Prostate gland (tissue), 2 donors: ENCODE measurements around the gene CHCHD10. TPM values are rescaled to one million over a fixed set of nuclear protein-coding genes. Genes with fewer than 3 reads are reported as not detected.

Experiments used
- DNase-seq: peaks from one replicate; pipeline ENCODE4 v3.0.0-alpha.2; 2019; ENCODE audit warnings: low spot score
- H3K27ac ChIP-seq, 2 donors: fragments of 200-600 bp; sonication (generic); 2 replicates each; pipeline ENCODE4 v1.5.1; 2017 to 2019
- H3K27me3 ChIP-seq: fragments of 200-600 bp; sonication (generic); replicated peaks from 2 replicates; pipeline ENCODE4 v1.5.1; 2019; ENCODE audit not compliant: insufficient read depth
- H3K36me3 ChIP-seq, 2 donors: fragments of 200-600 bp; sonication (generic); 1 replicate in 1 of 2; 2 replicates in 1 of 2; pipeline versions ENCODE4 v1.5.1 to v1.8.1; 2017 to 2019
- H3K4me1 ChIP-seq: fragments of 200-600 bp; sonication (generic); replicated peaks from 2 replicates; pipeline ENCODE4 v1.5.1; 2019
- H3K4me3 ChIP-seq, 2 donors: fragments of 200-600 bp; sonication (generic); 2 replicates each; pipeline ENCODE4 v1.5.1; 2017 to 2019
- H3K9me3 ChIP-seq: fragments of 200-600 bp; sonication (generic); 2 replicates; pipeline ENCODE4 v1.5.1; 2017
- CTCF ChIP-seq, 4 experiments: fragments of 200-600 bp in 2 of 4; fragments of 450-650 bp in 2 of 4; sonication (generic) in 2 of 4; IDR thresholded peaks; 1 replicate in 3 of 4; 2 replicates in 1 of 4; pipeline ENCODE4 v1.5.1; 2016 to 2019; ENCODE audit warnings: antibody characterized with exemption in 4 of 4, mild to moderate bottlenecking in 2 of 4, moderate library complexity in 2 of 4
- POLR2A ChIP-seq: fragments of 450-650 bp; IDR thresholded peaks from one replicate; pipeline ENCODE4 v1.6.1; 2016; ENCODE audit warnings: antibody characterized with exemption, mild to moderate bottlenecking
- POLR2AphosphoS5 ChIP-seq: sonication (generic); formaldehyde crosslinking; IDR thresholded peaks from one replicate; pipeline ENCODE4 v1.6.1; 2017; ENCODE audit warnings: antibody characterized with exemption
- WGBS: methylation state at CpG from one replicate; pipeline ENCODE4 v1.1.5; 2018; 5-methylcytosine and 5-hydroxymethylcytosine counted together
- intact Hi-C: fragments of 100-400 bp; cut with DNase I; formaldehyde crosslinking; loops from one replicate; pipeline ENCODE4 v1.14.2; 2022
- total RNA-seq, 2 donors: library from RNA; depleted of rRNA; stranded (reverse); fragments of >200 nt; gene quantifications; one replicate each; pipeline ENCODE4 v1.1.0, GENCODE V29; 2016

Gene CHCHD10
- total RNA-seq, 2 donors from 2014 or later = 17.3 to 59.3 TPM

DNA sequence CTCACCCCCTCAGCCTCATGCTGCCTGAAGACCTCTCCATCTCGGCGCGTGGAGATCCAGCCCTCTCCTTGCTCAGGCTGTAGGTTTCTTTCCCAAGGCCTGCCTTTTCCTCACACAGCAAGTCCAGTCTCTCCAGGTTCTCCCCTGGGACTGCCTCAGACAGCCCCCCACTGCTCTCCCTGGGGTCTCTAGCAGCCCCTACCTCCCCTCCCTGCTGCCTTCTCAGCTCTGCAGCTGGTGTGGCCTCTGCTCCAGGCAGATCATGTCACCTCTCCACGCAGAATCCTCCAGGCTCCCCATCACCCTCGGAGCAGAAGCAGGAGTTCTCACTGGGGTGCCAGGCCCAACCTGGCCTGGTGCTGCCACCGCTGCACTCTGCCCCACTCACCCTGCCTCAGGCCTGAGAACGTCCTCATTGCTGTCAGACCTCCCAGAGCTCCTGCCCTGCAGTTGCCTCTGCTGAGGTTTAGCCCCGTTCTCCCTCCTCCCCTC, 34.2 kb upstream of the CHCHD10 start:
- 91% methylated on average over 8 of the region's 8 CpGs for WGBS
- intact Hi-C loops = no loop called here
- peaks cover 17 to 27% of the 10 kb centered on the region in 2 donors for H3K36me3 ChIP-seq
- no peaks in the 10 kb centered on the region for H3K4me1 ChIP-seq
- H3K9me3 ChIP-seq = no peaks in the 10 kb centered on the region
- no peak for TF ChIP-seq POLR2AphosphoS5
- no peak for TF ChIP-seq POLR2A
- no peak for TF ChIP-seq CTCF (IDR thresholded peaks at IDR 0.05)
- no peak for DNase-seq
- H3K27ac ChIP-seq = no peak overlapping the region
- no peak overlapping the region for H3K4me3 ChIP-seq
- H3K27me3 ChIP-seq = no peaks in the 10 kb centered on the region

GRCh38 chr22:23801238-23801821, 33.6 kb upstream of the CHCHD10 start:
- no peaks in the 10 kb centered on the region for H3K4me1 ChIP-seq
- H3K27me3 ChIP-seq = no peaks in the 10 kb centered on the region
- intact Hi-C loops = no loop called here
- H3K36me3 ChIP-seq = peaks cover 17 to 27% of the 10 kb centered on the region in 2 donors
- no peak for DNase-seq
- TF ChIP-seq POLR2AphosphoS5 (no peak), POLR2A (no peak), CTCF (IDR thresholded peaks at IDR 0.05) (no peak)
- H3K4me3 ChIP-seq = no peak overlapping the region
- no peak overlapping the region for H3K27ac ChIP-seq
- 88% methylated on average over 11 of the region's 11 CpGs for WGBS
- H3K9me3 ChIP-seq = no peaks in the 10 kb centered on the region

GRCh38 chr22:23800297-23801237, 32.8 kb upstream of the CHCHD10 start:
- TF ChIP-seq CTCF (IDR thresholded peaks at IDR 0.05) (no peak), POLR2AphosphoS5 (no peak), POLR2A (no peak)
- intact Hi-C loops = no loop called here
- no peak for DNase-seq
- 94% methylated on average over 18 of the region's 18 CpGs for WGBS
- no peaks in the 10 kb centered on the region for H3K4me1 ChIP-seq
- no peaks in the 10 kb centered on the region for H3K9me3 ChIP-seq
- no peak overlapping the region for H3K27ac ChIP-seq
- no peaks in the 10 kb centered on the region for H3K27me3 ChIP-seq
- peaks cover 17 to 27% of the 10 kb centered on the region in 2 donors for H3K36me3 ChIP-seq
- H3K4me3 ChIP-seq = no peak overlapping the region

GRCh38 chr22:23796461-23796860, 28.7 kb upstream of the CHCHD10 start:
- H3K27ac ChIP-seq = no peak overlapping the region
- H3K36me3 ChIP-seq = peaks cover 6 to 7% of the 10 kb centered on the region in 2 donors
- DNase-seq = no peak
- H3K27me3 ChIP-seq = no peaks in the 10 kb centered on the region
- H3K9me3 ChIP-seq = no peaks in the 10 kb centered on the region
- no peak for TF ChIP-seq CTCF (IDR thresholded peaks at IDR 0.05)
- TF ChIP-seq POLR2A = no peak
- TF ChIP-seq POLR2AphosphoS5 = no peak
- peaks cover 6% of the 10 kb centered on the region for H3K4me1 ChIP-seq
- WGBS = 54% methylated on average over 5 of the region's 5 CpGs
- no peak overlapping the region for H3K4me3 ChIP-seq
- intact Hi-C loops = no loop called here
